HUDEP-2 (cell line): ENCODE measurements around the gene TSPY8.
"Not testable (repeated sequence)": the region's sequence is repeated elsewhere in the genome, so short reads cannot be mapped to it uniquely, and the experiment has no call there.

Experiments
- DNase-seq, 76 experiments: peaks; one replicate each; lab custom pipeline; 2025; ENCODE audit not compliant: unreplicated experiment in 76 of 76; lab: John Stamatoyannopoulos, UW

The TSPY8 gene, protein sequence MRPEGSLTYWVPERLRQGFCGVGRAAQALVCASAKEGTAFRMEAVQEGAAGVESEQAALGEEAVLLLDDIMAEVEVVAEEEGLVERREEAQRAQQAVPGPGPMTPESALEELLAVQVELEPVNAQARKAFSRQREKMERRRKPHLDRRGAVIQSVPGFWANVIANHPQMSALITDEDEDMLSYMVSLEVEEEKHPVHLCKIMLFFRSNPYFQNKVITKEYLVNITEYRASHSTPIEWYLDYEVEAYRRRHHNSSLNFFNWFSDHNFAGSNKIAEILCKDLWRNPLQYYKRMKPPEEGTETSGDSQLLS

DNA sequence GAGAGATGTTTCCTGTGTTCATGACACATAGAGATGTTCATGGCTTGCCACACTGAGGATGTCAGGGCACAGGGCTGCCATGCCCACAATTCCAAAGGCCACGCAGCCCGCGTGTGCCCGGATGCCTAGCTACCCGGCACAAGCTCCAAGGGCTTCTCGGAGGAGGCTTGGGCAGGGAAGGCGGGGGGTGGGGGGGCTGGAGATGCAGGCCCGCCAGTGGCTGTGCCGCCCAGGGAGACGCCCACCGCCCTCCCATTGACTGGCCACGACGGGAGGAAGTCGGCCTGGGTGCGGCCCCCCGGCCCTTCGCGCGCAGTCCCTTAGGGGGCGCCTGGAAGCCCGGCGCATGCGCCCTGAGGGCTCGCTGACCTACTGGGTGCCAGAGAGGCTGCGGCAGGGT lies at the start of gene TSPY8:
Gene TSPY8, plus strand, starts transcription at position 301 of the 400 bp plus-strand sequence. Its CDS starts 46 bp downstream, at position 347.
- DNase-seq, result not testable (repeated sequence)

DNA sequence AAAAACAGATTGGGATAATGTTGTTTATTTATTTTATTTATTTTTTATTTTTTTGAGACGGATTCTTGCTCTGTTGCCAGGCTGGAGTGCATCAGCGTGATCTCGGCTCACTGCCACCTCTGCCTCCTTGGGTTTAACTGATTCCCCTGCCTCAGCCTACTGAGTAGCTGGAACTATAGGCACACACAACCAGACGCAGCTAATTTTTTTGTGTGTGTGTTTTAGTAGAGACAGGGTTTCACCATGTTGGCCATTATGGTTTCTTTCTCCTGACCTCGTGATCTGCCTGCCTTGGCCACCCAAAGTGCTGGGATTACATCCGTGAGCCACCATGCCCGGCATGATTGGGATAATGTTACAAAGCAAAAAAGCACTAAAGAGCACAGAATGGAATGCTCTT lies 36.6 kb upstream of the TSPY8 start:
- DNase-seq, result no peak

DNA sequence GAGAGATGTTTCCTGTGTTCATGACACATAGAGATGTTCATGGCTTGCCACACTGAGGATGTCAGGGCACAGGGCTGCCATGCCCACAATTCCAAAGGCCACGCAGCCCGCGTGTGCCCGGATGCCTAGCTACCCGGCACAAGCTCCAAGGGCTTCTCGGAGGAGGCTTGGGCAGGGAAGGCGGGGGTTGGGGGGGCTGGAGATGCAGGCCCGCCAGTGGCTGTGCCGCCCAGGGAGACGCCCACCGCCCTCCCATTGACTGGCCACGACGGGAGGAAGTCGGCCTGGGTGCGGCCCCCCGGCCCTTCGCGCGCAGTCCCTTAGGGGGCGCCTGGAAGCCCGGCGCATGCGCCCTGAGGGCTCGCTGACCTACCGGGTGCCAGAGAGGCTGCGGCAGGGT lies 20.4 kb upstream of the TSPY8 start, which contains the start of gene TSPY4:
Gene TSPY4, plus strand, starts transcription at position 301 of the 400 bp plus-strand sequence. Its CDS starts 46 bp downstream, at position 347.
- not testable (repeated sequence) for DNase-seq

DNA sequence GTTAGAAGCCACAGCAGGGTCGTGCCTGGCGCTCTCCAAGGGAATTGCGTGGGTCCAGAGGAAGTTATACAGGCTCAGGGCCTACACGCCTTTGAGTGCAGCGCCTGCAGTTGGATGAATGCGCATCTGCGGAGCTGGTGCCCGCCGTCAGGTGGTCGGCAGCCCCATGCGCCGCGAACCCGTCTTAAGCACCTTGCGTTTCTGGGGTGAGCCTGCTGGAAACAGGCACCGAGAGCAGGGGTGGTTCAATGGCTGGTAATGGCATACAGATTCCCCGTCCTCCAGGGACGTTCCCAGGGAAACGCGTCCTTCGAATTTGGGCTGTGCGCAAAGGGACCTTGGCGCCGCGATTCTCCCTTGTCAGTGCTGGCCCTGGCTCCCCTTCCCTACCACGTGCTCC lies 38.9 kb downstream of the TSPY8 start:
- DNase-seq, result not testable (repeated sequence)

DNA sequence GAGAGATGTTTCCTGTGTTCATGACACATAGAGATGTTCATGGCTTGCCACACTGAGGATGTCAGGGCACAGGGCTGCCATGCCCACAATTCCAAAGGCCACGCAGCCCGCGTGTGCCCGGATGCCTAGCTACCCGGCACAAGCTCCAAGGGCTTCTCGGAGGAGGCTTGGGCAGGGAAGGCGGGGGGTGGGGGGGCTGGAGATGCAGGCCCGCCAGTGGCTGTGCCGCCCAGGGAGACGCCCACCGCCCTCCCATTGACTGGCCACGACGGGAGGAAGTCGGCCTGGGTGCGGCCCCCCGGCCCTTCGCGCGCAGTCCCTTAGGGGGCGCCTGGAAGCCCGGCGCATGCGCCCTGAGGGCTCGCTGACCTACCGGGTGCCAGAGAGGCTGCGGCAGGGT lies 40.5 kb downstream of the TSPY8 start, which contains the start of gene TSPY3:
Gene TSPY3, plus strand, starts transcription at position 301 of the 400 bp plus-strand sequence. Its CDS starts 46 bp downstream, at position 347.
- not testable (repeated sequence) for DNase-seq
